GM23338 (cell line): Measurements from ENCODE around the gene GRHPR. TPM values are rescaled to one million over a fixed set of nuclear protein-coding genes. Genes with fewer than 3 reads are reported as not detected.

Experiments
- ATAC-seq: fragments of 200-7000 bp; cut with Tn5 transposase; 3 replicates; pipeline ENCODE4 v1.9.1; 2020
- DNase-seq: peaks from one replicate; pipeline ENCODE4 v3.0.0-alpha.2; 2015; ENCODE audit warnings: low spot score
- H2AFZ ChIP-seq: fragments of 200-600 bp; sonication (generic); 2 replicates; pipeline ENCODE4 v1.8.0; 2016; ENCODE audit warnings: antibody characterized with exemption, mild to moderate bottlenecking, moderate library complexity
- H3F3A ChIP-seq: fragments of 200-600 bp; sonication (generic); replicated peaks from 2 replicates; pipeline ENCODE4 v1.8.0; 2017; ENCODE audit warnings: antibody characterized with exemption, mixed run types, low read depth
- H3K27ac ChIP-seq: fragments of 200-600 bp; sonication (generic); 2 replicates; pipeline ENCODE4 v1.6.1; 2016; ENCODE audit warnings: low read depth
- H3K27me3 ChIP-seq: fragments of 200-600 bp; sonication (generic); 2 replicates; pipeline ENCODE4 v1.8.0; 2016; ENCODE audit warnings: mild to moderate bottlenecking, mixed run types, moderate library complexity; ENCODE audit not compliant: insufficient read depth
- H3K36me3 ChIP-seq: fragments of 200-600 bp; sonication (generic); 2 replicates; pipeline ENCODE4 v1.8.0; 2016; ENCODE audit warnings: mild to moderate bottlenecking; ENCODE audit not compliant: insufficient read depth
- H3K4me1 ChIP-seq: fragments of 200-600 bp; sonication (generic); 2 replicates; pipeline ENCODE4 v1.8.0; 2016; ENCODE audit warnings: mild to moderate bottlenecking, moderate library complexity; ENCODE audit not compliant: insufficient read depth
- H3K4me2 ChIP-seq: fragments of 200-600 bp; sonication (generic); 2 replicates; pipeline ENCODE4 v1.7.1; 2017; ENCODE audit warnings: mixed run types
- H3K4me3 ChIP-seq: fragments of 200-600 bp; sonication (generic); 2 replicates; pipeline ENCODE4 v1.6.1; 2016; ENCODE audit warnings: mixed run types
- H3K79me2 ChIP-seq: fragments of 200-600 bp; sonication (generic); replicated peaks from 2 replicates; pipeline ENCODE4 v1.8.0; 2017; ENCODE audit warnings: mild to moderate bottlenecking; ENCODE audit not compliant: insufficient read depth
- H3K9me2 ChIP-seq: fragments of 200-600 bp; sonication (generic); 2 replicates; pipeline ENCODE4 v1.8.0; 2017; ENCODE audit not compliant: insufficient read depth
- H4K20me1 ChIP-seq: fragments of 200-600 bp; sonication (generic); replicated peaks from 2 replicates; pipeline ENCODE4 v1.8.0; 2017; ENCODE audit warnings: mild to moderate bottlenecking; ENCODE audit not compliant: insufficient read depth
- H3K27ac Mint-ChIP-seq: 2 replicates; pipeline ENCODE4 v1.8.0; 2020; ENCODE audit warnings: inconsistent platforms, mild to moderate bottlenecking, moderate library complexity, mixed read lengths
- H3K27me3 Mint-ChIP-seq: 3 replicates; pipeline ENCODE4 v1.8.0; 2022; ENCODE audit warnings: low read depth, mild to moderate bottlenecking, moderate library complexity, mixed read lengths, inconsistent platforms; ENCODE audit not compliant: insufficient read depth, poor library complexity
- H3K36me3 Mint-ChIP-seq: 3 replicates; pipeline ENCODE4 v1.8.0; 2021; ENCODE audit warnings: low read depth, mild to moderate bottlenecking, inconsistent platforms, moderate library complexity, mixed read lengths
- H3K4me1 Mint-ChIP-seq: 3 replicates; pipeline ENCODE4 v1.8.0; 2020; ENCODE audit warnings: mild to moderate bottlenecking, inconsistent platforms, mixed read lengths
- H3K4me3 Mint-ChIP-seq: 3 replicates; pipeline ENCODE4 v1.8.0; 2021; ENCODE audit warnings: moderate library complexity, mild to moderate bottlenecking, inconsistent platforms, mixed read lengths
- H3K9me3 Mint-ChIP-seq: 3 replicates; pipeline ENCODE4 v1.8.0; 2020; ENCODE audit warnings: moderate library complexity, mild to moderate bottlenecking, inconsistent platforms, mixed read lengths
- CREB1 ChIP-seq: fragments of 250-450 bp; sonication (Bioruptor Pico); IDR thresholded peaks from 2 replicates; pipeline ENCODE4 v1.5.0; 2020; ENCODE audit warnings: low read depth, mild to moderate bottlenecking, moderate library complexity
- CTCF ChIP-seq, 2 experiments: fragments of 200-600 bp in 1 of 2; sonication (generic) in 1 of 2; conservative IDR thresholded peaks; 2 replicates each; pipeline versions ENCODE4 v1.5.1 to v1.6.1; 2016 to 2017; ENCODE audit warnings: antibody characterized with exemption in 2 of 2, low read depth in 2 of 2, mild to moderate bottlenecking in 2 of 2, moderate library complexity in 1 of 2
- EZH2 ChIP-seq: fragments of 200-600 bp; sonication (generic); IDR thresholded peaks from one replicate; pipeline ENCODE4 v1.8.0; 2017; ENCODE audit warnings: antibody characterized with exemption, mild to moderate bottlenecking, low read depth; ENCODE audit not compliant: unreplicated experiment
- EZH2phosphoT487 ChIP-seq: fragments of 200-600 bp; sonication (generic); IDR thresholded peaks from one replicate; pipeline ENCODE4 v1.8.1; 2018; ENCODE audit warnings: antibody characterized with exemption; ENCODE audit not compliant: unreplicated experiment
- JUNB ChIP-seq: IDR thresholded peaks from one replicate; pipeline ENCODE4 v1.6.1; 2016; ENCODE audit warnings: antibody characterized with exemption; ENCODE audit not compliant: unreplicated experiment
- NANOG ChIP-seq: IDR thresholded peaks from 2 replicates; pipeline ENCODE4 v1.6.1; 2016; ENCODE audit warnings: antibody characterized with exemption, borderline replicate concordance
- REST ChIP-seq: IDR thresholded peaks from one replicate; pipeline ENCODE4 v1.6.1; 2018; ENCODE audit warnings: antibody characterized with exemption; ENCODE audit not compliant: unreplicated experiment
- STAT1 ChIP-seq: IDR thresholded peaks from one replicate; pipeline ENCODE4 v1.6.1; 2016; ENCODE audit warnings: antibody characterized with exemption; ENCODE audit not compliant: unreplicated experiment
- ZNF462 ChIP-seq: fragments of 250-450 bp; sonication (Bioruptor Pico); IDR thresholded peaks from 2 replicates; pipeline ENCODE4 v1.5.0; 2020; ENCODE audit warnings: mild to moderate bottlenecking, moderate library complexity
- polyA plus RNA-seq: library from polyadenylated mRNA; unstranded; fragments of >200 nt; fragmentation: Nextera tagmentation; extraction: Ambion mirVana; gene quantifications from 2 replicates; pipeline ENCODE4 v1.2.1, GENCODE V29; 2016
- total RNA-seq: library from RNA; depleted of rRNA; stranded (reverse); fragments of >200 nt; shearing (Covaris generic); gene quantifications from 2 replicates; pipeline ENCODE4 v1.2.3, GENCODE V29; 2014

GRHPR gene
- total and polyA plus RNA-seq, 2 experiments from 2014 or later = 69.0 to 128 TPM

- Histone ChIP-seq H3K4me2 (no peak overlapping the region), H3K79me2 (peaks cover 97% of the 10 kb centered on the region), H3K9me2 (no peaks in the 10 kb centered on the region), H4K20me1 (peaks cover 69% of the 10 kb centered on the region), H2AFZ (no peak overlapping the region), H3K27ac (no peak overlapping the region; the same call in 1 of the 2 replicates), H3F3A (peaks cover 3% of the 10 kb centered on the region; the same call in 1 of the 2 replicates), H3K27me3 (no peaks in the 10 kb centered on the region), H3K36me3 (no peaks in the 10 kb centered on the region), H3K4me1 (peaks cover 8% of the 10 kb centered on the region; the same call in 1 of the 2 replicates), H3K4me3 (no peak overlapping the region)
- H3K9me3 Mint-ChIP-seq = no peaks in the 10 kb centered on the region
- DNase-seq (no peak), ATAC-seq (no peak)
- TF ChIP-seq CREB1 (CRISPR knock-in tag) (no peak), EZH2 (no peak), CTCF (conservative IDR thresholded peaks at IDR 0.05; ENCODE audit: low read depth in 2 of 2) (0 out of 4 replicates have a peak, but pooled peaks of 1 of the 2 experiments have one; percentile 5), STAT1 (no peak), EZH2phosphoT487 (no peak), JUNB (no peak), ZNF462 (no peak), REST (no peak), NANOG (no peak)
- peaks cover 26% of the 10 kb centered on the region for H3K4me1 Mint-ChIP-seq
- H3K27ac Mint-ChIP-seq = peak overlapping the region; percentile 23; the same call in 1 of the 2 replicates
- H3K27me3 Mint-ChIP-seq = no peaks in the 10 kb centered on the region
- peaks cover 14% of the 10 kb centered on the region; the same call in 2 of the 3 replicates for H3K36me3 Mint-ChIP-seq
- no peak overlapping the region for H3K4me3 Mint-ChIP-seq
Observed at GRCh38 chr9:37449862-37450632, 27.6 kb downstream of the GRHPR start.
